ENCODE data around the gene KRTAP6-1.

Gene KRTAP6-1

DNA sequence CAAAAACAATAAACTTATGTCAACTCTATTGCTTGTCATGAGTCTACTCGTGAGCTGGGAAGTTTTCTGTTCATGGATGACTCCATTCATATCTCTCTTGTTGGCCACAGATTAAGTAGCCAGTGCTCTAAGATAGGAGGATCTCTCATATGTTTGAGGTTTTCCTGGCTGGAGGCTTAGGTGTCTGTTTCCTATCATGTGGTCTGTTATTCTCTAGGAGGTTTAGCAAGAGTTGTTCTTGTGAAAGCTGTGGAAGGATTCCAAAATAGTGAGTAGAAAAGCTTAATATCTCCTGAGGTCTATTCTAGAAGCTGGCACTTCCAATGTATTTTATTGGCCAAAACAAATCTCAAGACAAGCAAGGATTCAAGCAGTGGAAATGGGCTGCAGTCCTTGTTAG lies 15.5 kb upstream of the KRTAP6-1 start:
- no peak overlapping the region for H3K4me2 ChIP-seq (ENCODE audit: low read length)
- no peaks in the 10 kb centered on the region for H4K20me1 ChIP-seq (ENCODE audit: insufficient read depth, low read length)
- no peaks in the 10 kb centered on the region for H3K9me3 ChIP-seq (ENCODE audit: low read length)
- no peaks in the 10 kb centered on the region for H3F3A ChIP-seq (ENCODE audit: insufficient read depth, low read length)
- H3K9me2 ChIP-seq (ENCODE audit: low read depth, low read length) = no peaks in the 10 kb centered on the region
- H3K36me3 ChIP-seq (ENCODE audit: insufficient read depth, low read length) = no peaks in the 10 kb centered on the region
- TF ChIP-seq EZH2 (IDR thresholded peaks at IDR 0.05; ENCODE audit: borderline replicate concordance, low read length) = no peak
- TF ChIP-seq, protein P1, sequence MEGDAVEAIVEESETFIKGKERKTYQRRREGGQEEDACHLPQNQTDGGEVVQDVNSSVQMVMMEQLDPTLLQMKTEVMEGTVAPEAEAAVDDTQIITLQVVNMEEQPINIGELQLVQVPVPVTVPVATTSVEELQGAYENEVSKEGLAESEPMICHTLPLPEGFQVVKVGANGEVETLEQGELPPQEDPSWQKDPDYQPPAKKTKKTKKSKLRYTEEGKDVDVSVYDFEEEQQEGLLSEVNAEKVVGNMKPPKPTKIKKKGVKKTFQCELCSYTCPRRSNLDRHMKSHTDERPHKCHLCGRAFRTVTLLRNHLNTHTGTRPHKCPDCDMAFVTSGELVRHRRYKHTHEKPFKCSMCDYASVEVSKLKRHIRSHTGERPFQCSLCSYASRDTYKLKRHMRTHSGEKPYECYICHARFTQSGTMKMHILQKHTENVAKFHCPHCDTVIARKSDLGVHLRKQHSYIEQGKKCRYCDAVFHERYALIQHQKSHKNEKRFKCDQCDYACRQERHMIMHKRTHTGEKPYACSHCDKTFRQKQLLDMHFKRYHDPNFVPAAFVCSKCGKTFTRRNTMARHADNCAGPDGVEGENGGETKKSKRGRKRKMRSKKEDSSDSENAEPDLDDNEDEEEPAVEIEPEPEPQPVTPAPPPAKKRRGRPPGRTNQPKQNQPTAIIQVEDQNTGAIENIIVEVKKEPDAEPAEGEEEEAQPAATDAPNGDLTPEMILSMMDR (IDR thresholded peaks at IDR 0.05; ENCODE audit: low read length) = no peak
- no peak overlapping the region for H3K9ac ChIP-seq (ENCODE audit: low read length)
- H3K4me1 ChIP-seq (ENCODE audit: insufficient read depth, low read length, severe bottlenecking) = no peaks in the 10 kb centered on the region
- no peak overlapping the region for H2AFZ ChIP-seq (ENCODE audit: low read length)
- no peaks in the 10 kb centered on the region for H3K79me2 ChIP-seq (ENCODE audit: insufficient read depth, low read length)
- H3K4me3 ChIP-seq (ENCODE audit: low read depth, low read length, poor library complexity, severe bottlenecking) = no peak overlapping the region
- H3K27me3 ChIP-seq (ENCODE audit: insufficient read depth, low read length) = no peaks in the 10 kb centered on the region
- no peak overlapping the region for H3K27ac ChIP-seq (ENCODE audit: low read depth, low read length, poor library complexity, severe bottlenecking)

DNA sequence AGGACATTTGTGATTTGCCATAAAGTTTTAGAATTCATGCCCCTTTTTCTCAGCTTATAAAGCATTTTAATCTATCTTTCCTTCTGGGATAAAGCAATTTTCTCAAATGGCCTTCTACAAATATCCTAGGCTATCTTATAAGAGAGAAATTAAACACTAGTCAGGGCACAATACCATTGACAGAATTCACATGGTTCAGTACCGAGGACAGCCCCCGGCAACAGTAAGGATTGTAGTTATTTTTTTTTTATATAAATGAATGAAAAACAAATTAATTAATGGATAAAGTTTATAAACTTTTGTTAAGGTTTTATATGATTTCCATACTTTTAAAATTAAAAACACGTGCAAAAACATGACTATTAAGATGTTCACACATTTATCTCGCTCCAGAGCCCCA lies 14.4 kb upstream of the KRTAP6-1 start:
- H2AFZ ChIP-seq (ENCODE audit: low read length) = no peak overlapping the region
- no peak overlapping the region for H3K9ac ChIP-seq (ENCODE audit: low read length)
- no peaks in the 10 kb centered on the region for H4K20me1 ChIP-seq (ENCODE audit: insufficient read depth, low read length)
- no peaks in the 10 kb centered on the region for H3K9me2 ChIP-seq (ENCODE audit: low read depth, low read length)
- H3K27ac ChIP-seq (ENCODE audit: low read depth, low read length, poor library complexity, severe bottlenecking) = no peak overlapping the region
- no peaks in the 10 kb centered on the region for H3K9me3 ChIP-seq (ENCODE audit: low read length)
- no peaks in the 10 kb centered on the region for H3F3A ChIP-seq (ENCODE audit: insufficient read depth, low read length)
- no peaks in the 10 kb centered on the region for H3K27me3 ChIP-seq (ENCODE audit: insufficient read depth, low read length)
- H3K4me3 ChIP-seq (ENCODE audit: low read depth, low read length, poor library complexity, severe bottlenecking) = no peak overlapping the region
- H3K4me1 ChIP-seq (ENCODE audit: insufficient read depth, low read length, severe bottlenecking) = no peaks in the 10 kb centered on the region
- H3K79me2 ChIP-seq (ENCODE audit: insufficient read depth, low read length) = no peaks in the 10 kb centered on the region
- no peak for TF ChIP-seq EZH2 (IDR thresholded peaks at IDR 0.05; ENCODE audit: borderline replicate concordance, low read length)
- TF ChIP-seq, protein P1 (IDR thresholded peaks at IDR 0.05; ENCODE audit: low read length) = no peak
- no peaks in the 10 kb centered on the region for H3K36me3 ChIP-seq (ENCODE audit: insufficient read depth, low read length)
- no peak overlapping the region for H3K4me2 ChIP-seq (ENCODE audit: low read length)

DNA sequence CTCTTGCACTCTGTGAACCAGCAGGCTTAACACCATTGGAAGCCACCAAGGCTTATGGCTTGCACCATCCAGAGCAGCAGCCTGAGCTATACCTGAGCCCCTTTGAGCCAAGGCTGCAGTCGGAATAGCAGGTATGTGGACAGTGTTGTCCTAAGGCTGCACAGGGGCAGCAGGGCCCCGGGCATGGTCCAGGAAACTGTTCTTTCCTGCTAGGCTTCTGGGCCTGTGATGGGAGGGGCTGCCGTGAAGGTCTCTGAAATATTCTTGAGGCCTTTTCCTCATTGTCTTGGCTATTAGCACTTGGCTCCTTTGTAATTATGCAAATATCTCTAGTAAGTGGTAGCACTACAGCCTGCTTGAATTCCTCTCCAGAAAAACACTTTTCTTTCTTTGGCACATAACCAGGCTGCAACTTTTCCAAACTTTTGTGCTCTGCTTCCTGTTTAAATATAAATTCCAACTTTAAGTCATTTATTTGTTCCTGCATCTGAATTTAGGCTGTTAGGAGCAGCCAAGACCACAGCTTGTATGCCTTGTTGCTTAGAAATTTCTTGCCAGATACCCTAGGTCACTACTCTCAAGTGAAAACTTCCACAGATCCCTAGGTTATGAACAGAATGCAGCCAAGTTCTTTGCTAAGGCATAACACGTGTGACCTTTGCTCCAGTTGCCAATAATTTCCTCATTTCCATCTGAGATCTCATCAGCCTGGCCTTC lies 11.9 kb upstream of the KRTAP6-1 start:
- no peak for TF ChIP-seq EZH2 (IDR thresholded peaks at IDR 0.05; ENCODE audit: borderline replicate concordance, low read length)
- TF ChIP-seq, protein P1 (IDR thresholded peaks at IDR 0.05; ENCODE audit: low read length) = no peak
- Histone ChIP-seq H3K9me2 (ENCODE audit: low read depth, low read length) (no peaks in the 10 kb centered on the region), H3F3A (ENCODE audit: insufficient read depth, low read length) (no peaks in the 10 kb centered on the region), H3K36me3 (ENCODE audit: insufficient read depth, low read length) (no peaks in the 10 kb centered on the region), H3K27ac (ENCODE audit: low read depth, low read length, poor library complexity, severe bottlenecking) (no peak overlapping the region), H2AFZ (ENCODE audit: low read length) (no peak overlapping the region), H3K9ac (ENCODE audit: low read length) (no peak overlapping the region), H3K4me3 (ENCODE audit: low read depth, low read length, poor library complexity, severe bottlenecking) (no peak overlapping the region), H3K79me2 (ENCODE audit: insufficient read depth, low read length) (no peaks in the 10 kb centered on the region), H3K4me2 (ENCODE audit: low read length) (no peak overlapping the region), H4K20me1 (ENCODE audit: insufficient read depth, low read length) (no peaks in the 10 kb centered on the region), H3K4me1 (ENCODE audit: insufficient read depth, low read length, severe bottlenecking) (no peaks in the 10 kb centered on the region), H3K9me3 (ENCODE audit: low read length) (no peaks in the 10 kb centered on the region), H3K27me3 (ENCODE audit: insufficient read depth, low read length) (no peaks in the 10 kb centered on the region)

All from OCI-LY1 (cell line).